Heart left ventricle (tissue), 16 donors: ENCODE data around the gene HPN. TPM values are rescaled to one million over a fixed set of nuclear protein-coding genes. Genes with fewer than 3 reads are reported as not detected.

Experiments used
- ATAC-seq, 4 donors: fragments of 200-7000 bp; cut with Tn5 transposase; one replicate each; pipeline ENCODE4 v1.9.1; 2020 to 2022; ENCODE audit warnings: moderate library complexity in 4 of 4, mild to moderate bottlenecking in 3 of 4, moderate number of reproducible peaks in 1 of 4
- DNase-seq, 5 donors: peaks; one replicate each; pipeline ENCODE4 v3.0.0-alpha.2; 2020
- H3K27ac ChIP-seq, 12 donors: fragments of 200-600 bp; sonication (generic) in 4 of 12; one replicate each; pipeline versions ENCODE4 v1.5.0 to v1.8.0; 2016 to 2022; ENCODE audit warnings: mild to moderate bottlenecking in 2 of 12
- H3K27me3 ChIP-seq, 9 donors: fragments of 200-600 bp; sonication (generic) in 2 of 9; one replicate each; pipeline versions ENCODE4 v1.5.1 to v1.8.0; 2016 to 2022; ENCODE audit warnings: mild to moderate bottlenecking in 3 of 9
- H3K36me3 ChIP-seq, 9 donors: fragments of 200-600 bp; sonication (generic) in 2 of 9; one replicate each; pipeline versions ENCODE4 v1.5.0 to v1.8.0; 2018 to 2022; ENCODE audit warnings: mild to moderate bottlenecking in 2 of 9
- H3K4me1 ChIP-seq, 12 donors: fragments of 200-600 bp; sonication (generic) in 4 of 12; one replicate each; pipeline versions ENCODE4 v1.5.0 to v1.8.0; 2016 to 2022; ENCODE audit warnings: mild to moderate bottlenecking in 3 of 12
- H3K4me3 ChIP-seq, 12 donors: fragments of 200-600 bp; sonication (generic) in 4 of 12; one replicate each; pipeline versions ENCODE4 v1.5.0 to v1.8.0; 2017 to 2022; ENCODE audit warnings: mild to moderate bottlenecking in 9 of 12, moderate library complexity in 4 of 12
- H3K9me3 ChIP-seq, 12 donors: fragments of 200-600 bp; sonication (generic) in 4 of 12; one replicate each; pipeline versions ENCODE4 v1.5.0 to v1.8.0; 2016 to 2022; ENCODE audit warnings: mild to moderate bottlenecking in 1 of 12
- POLR2A ChIP-seq, 2 donors: fragments of 450-650 bp; IDR thresholded peaks; one replicate each; pipeline ENCODE4 v1.6.1; 2017; ENCODE audit warnings: antibody characterized with exemption in 2 of 2, mild to moderate bottlenecking in 2 of 2, moderate library complexity in 2 of 2
- WGBS, 4 donors: extraction: QIAGEN DNeasy Blood & Tissue Kit in 2 of 4; methylation state at CpG; one replicate each; pipeline versions ENCODE4 v1.1.5 to v1.1.7; 2013 to 2018; 5-methylcytosine and 5-hydroxymethylcytosine counted together
- intact Hi-C, 10 donors: fragments of 100-400 bp; cut with DNase I; formaldehyde crosslinking; loops; one replicate each; pipeline versions ENCODE4 v1.11.1 to v1.14.2; 2022
- polyA plus RNA-seq, 2 donors: library from polyadenylated mRNA; stranded (reverse); fragments of 200-250 nt; gene quantifications; one replicate each; pipeline ENCODE4 v1.2.3, GENCODE V29; 2013
- total RNA-seq, 9 donors: library from RNA; depleted of rRNA in 2 of 9; stranded (reverse); fragments of >200 nt in 2 of 9; fragmentation: NEBNext Ultra II Directional in 3 of 9; extraction: Animal tissue kit (Norgen Biotek cat#: 25700) in 3 of 9; gene quantifications; one replicate each; pipeline versions ENCODE4 v1.1.0 to v1.2.4, GENCODE V29; 2016 to 2023
- TF ChIP-seq, protein P1 (sequence below), 12 donors: fragments of 200-600 bp; sonication (generic) in 4 of 12; IDR thresholded peaks; one replicate each; pipeline versions ENCODE4 v1.5.0 to v1.8.0; 2018 to 2022; ENCODE audit warnings: antibody characterized with exemption in 12 of 12, mild to moderate bottlenecking in 5 of 12
- donor health status: ischemic (EF 13 %, LVEDD 7.1; RV severe dilation, severe dysfunction).
- donor health status: healthy with polysubstance abuse.
- donor health status: DM: no; HTN: yes; CAD: no.
- donor health status: DM: no; HTN: no; CAD: no.
- donor health status: ischemic (EF 25% LVEDD 6.9; RV normal size, moderate dysfunction).
- donor health status: ischemic (EF 25% LVEDD 5.7; RV mildly dilated, moderate dysfunction).
- donor health status: healthy.
- donor health status: DM: yes; HTN: yes; CAD: no.
- donor health status: ischemic (EF 35%, LVEDD 5.7; RV mildly dilated, moderate dysfunction).
- donor health status: nonischemic (EF 11% LVEDD 7.7; RV severe dilation, severe dysfunction).
- donor health status: DM: yes; HTN: yes; CAD: no.
- donor health status: PGD.
- donor health status: ischemic (EF 29% LVEDD 5.4; RV normal size, mild dysfunction).
- donor health status: nonischemic (EF 23%, LVEDD 6.1; RV moderate dilation, normal function).

The HPN gene
- total and polyA plus RNA-seq, 11 donors: 0.80 to 13.4 (median 3.2) TPM

DNA sequence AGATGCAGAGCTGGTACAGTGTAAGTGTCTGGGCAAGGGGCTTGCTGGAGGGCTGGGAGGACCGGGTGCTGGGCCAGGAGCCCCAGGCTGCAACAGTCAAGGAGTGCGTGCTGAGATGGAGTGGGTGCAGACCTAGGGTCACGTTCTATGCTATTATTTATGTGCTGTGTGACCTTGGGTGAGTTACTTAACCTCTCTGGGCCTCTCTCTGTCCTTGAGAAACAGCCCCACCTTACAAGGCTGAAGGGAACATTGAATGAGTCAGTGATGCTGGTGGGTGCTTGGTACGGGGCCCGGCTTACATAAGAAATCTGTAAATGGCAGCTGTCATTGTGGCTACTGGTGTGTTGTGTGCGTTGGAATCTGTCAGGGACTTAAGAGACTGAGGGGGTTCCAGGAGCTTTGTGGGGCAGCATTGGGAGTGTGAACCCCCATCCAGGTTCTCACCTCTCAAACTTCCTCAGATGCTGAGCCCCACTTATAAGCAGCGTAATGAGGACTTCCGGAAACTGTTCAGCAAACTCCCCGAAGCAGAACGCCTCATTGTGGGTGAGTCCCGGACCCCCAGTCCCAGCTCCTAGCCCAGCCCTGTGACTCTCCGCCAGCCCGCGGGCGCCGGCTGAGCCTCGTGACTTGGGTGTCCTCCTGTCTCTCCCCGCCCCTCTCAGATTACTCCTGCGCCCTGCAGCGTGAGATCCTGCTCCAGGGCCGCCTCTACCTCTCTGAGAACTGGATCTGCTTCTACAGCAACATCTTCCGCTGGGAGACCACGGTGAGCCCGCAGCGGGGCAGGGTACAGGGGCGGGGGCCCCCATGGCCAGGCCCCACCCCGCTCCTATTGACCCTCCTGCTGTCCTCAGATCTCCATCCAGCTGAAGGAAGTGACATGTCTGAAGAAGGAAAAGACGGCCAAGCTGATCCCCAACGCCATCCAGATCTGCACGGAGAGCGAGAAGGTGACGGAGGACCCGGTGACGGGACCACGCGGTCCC, 31.8 kb upstream of the HPN start:
- H3K27ac ChIP-seq: peak overlapping the region in 11 of 12 donors; percentile 42 to 81 (median 66)
- H3K27me3 ChIP-seq: no peaks in the 10 kb centered on the region
- H3K9me3 ChIP-seq: no peaks in the 10 kb centered on the region
- ATAC-seq (no peak), DNase-seq (no peak)
- intact Hi-C loops: loop anchor here in 2 of 10 donors (5.0 to 10.0 kb wide), 2 partner anchors 172 to 175 kb away; no protein-coding TSS in a partner anchor
- 86 to 89% (median 87%) methylated on average over 24 to 36 of the region's 36 CpGs for WGBS, 4 donors
- H3K4me1 ChIP-seq: peaks cover 0 to 62% (median 29%) of the 10 kb centered on the region in 12 donors
- no peak overlapping the region for H3K4me3 ChIP-seq
- TF ChIP-seq, protein P1, sequence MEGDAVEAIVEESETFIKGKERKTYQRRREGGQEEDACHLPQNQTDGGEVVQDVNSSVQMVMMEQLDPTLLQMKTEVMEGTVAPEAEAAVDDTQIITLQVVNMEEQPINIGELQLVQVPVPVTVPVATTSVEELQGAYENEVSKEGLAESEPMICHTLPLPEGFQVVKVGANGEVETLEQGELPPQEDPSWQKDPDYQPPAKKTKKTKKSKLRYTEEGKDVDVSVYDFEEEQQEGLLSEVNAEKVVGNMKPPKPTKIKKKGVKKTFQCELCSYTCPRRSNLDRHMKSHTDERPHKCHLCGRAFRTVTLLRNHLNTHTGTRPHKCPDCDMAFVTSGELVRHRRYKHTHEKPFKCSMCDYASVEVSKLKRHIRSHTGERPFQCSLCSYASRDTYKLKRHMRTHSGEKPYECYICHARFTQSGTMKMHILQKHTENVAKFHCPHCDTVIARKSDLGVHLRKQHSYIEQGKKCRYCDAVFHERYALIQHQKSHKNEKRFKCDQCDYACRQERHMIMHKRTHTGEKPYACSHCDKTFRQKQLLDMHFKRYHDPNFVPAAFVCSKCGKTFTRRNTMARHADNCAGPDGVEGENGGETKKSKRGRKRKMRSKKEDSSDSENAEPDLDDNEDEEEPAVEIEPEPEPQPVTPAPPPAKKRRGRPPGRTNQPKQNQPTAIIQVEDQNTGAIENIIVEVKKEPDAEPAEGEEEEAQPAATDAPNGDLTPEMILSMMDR (IDR thresholded peaks at IDR 0.05): no peak
- TF ChIP-seq POLR2A (IDR thresholded peaks at IDR 0.05): no peak
- H3K36me3 ChIP-seq: peaks cover 0 to 64% (median 48%) of the 10 kb centered on the region in 9 donors

GRCh38 chr19:35011091-35011689, 30.3 kb upstream of the HPN start:
- Histone ChIP-seq H3K4me1 (peaks cover 0 to 62% (median 23%) of the 10 kb centered on the region in 12 donors), H3K36me3 (peaks cover 0 to 70% (median 55%) of the 10 kb centered on the region in 9 donors), H3K4me3 (no peak overlapping the region), H3K9me3 (no peaks in the 10 kb centered on the region), H3K27me3 (no peaks in the 10 kb centered on the region), H3K27ac (peak overlapping the region in 3 of 12 donors; percentile 8 to 69 (median 34))
- TF ChIP-seq, protein P1 (IDR thresholded peaks at IDR 0.05): no peak
- TF ChIP-seq POLR2A (IDR thresholded peaks at IDR 0.05): no peak
- ATAC-seq (no peak), DNase-seq (no peak)
- WGBS, 4 donors: 78 to 81% (median 81%) methylated on average over 13 of the region's 13 CpGs
- intact Hi-C loops: loop anchor here in 2 of 10 donors (5.0 to 10.0 kb wide), 2 partner anchors 174 to 176 kb away; no protein-coding TSS in a partner anchor

DNA sequence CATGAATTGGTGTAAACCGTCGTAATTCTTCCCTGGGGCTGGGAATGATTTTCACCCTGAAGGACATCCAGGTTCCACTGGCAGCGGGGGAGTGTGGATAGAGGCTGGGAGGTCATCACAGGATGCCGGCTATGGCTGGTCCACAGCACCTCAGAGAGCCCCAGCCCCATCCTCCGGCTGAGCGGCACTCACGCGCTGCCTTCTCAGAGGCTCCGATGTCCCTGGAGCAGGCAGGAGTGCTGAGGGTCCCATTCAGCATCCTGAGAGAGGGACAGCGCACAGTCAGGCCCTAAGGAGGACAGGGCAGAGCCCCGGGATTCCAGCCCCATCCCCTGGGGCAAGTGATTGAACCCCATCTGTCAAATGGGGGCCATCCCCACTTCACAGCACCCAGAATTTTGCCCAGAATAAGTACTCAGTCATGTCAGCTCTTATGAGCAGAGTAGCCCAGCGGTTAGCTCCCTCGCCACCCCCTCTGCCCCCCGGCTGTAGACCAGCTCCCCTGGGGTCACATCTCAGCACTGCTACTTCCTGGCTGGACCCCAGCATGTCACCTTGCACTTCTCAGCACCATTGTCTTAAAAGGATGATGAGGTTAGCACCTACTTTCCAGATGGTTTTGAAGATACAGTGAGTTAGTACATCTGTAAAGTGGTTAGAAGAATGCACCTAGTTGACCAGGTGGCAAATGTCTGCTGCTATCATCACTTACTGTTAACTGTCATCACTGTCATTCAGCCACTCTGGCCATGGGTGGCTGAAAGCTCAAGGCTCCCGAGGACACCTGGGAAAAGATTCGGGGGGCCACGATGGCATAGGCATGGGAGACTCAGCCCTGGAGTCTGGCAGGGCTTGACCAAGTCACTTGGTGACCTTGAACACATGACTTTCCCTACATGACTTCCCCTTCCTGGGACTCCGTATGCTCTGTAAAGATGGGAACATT, 29.5 kb upstream of the HPN start:
- intact Hi-C loops: loop anchor here in 5 of 10 donors (2.0 to 10.0 kb wide), 3 partner anchors 39 to 177 kb away; no protein-coding TSS in a partner anchor
- 76 to 79% (median 79%) methylated on average over 16 to 18 of the region's 18 CpGs for WGBS, 4 donors
- ATAC-seq (no peak), DNase-seq (no peak)
- TF ChIP-seq, protein P1 (IDR thresholded peaks at IDR 0.05): no peak
- no peak for TF ChIP-seq POLR2A (IDR thresholded peaks at IDR 0.05)
- Histone ChIP-seq H3K27me3 (no peaks in the 10 kb centered on the region), H3K9me3 (no peaks in the 10 kb centered on the region), H3K4me1 (peaks cover 0 to 55% (median 21%) of the 10 kb centered on the region in 12 donors), H3K4me3 (no peak overlapping the region), H3K27ac (peak overlapping the region in 8 of 12 donors; percentile 8 to 69 (median 50)), H3K36me3 (peaks cover 0 to 72% (median 62%) of the 10 kb centered on the region in 9 donors)
